GM08714 (cell line): Measurements from ENCODE around the gene ARHGAP26.

ENCODE experiments used
- H3K4me3 ChIP-seq: fragments of 200-500 bp; sonication (Bioruptor generic); 2 replicates; pipeline ENCODE4 v1.5.1; 2014; ENCODE audit warnings: mild to moderate bottlenecking, low read length, inconsistent platforms
- ZNF274 ChIP-seq: IDR thresholded peaks from 2 replicates; pipeline ENCODE4 v1.6.1; 2012; ENCODE audit warnings: mild to moderate bottlenecking, low read depth, low read length

Gene ARHGAP26

GRCh38 chr5:142863856-142864255 lies 93.7 kb downstream of the ARHGAP26 start:
- no peak for TF ChIP-seq ZNF274
- no peak overlapping the region for H3K4me3 ChIP-seq

DNA sequence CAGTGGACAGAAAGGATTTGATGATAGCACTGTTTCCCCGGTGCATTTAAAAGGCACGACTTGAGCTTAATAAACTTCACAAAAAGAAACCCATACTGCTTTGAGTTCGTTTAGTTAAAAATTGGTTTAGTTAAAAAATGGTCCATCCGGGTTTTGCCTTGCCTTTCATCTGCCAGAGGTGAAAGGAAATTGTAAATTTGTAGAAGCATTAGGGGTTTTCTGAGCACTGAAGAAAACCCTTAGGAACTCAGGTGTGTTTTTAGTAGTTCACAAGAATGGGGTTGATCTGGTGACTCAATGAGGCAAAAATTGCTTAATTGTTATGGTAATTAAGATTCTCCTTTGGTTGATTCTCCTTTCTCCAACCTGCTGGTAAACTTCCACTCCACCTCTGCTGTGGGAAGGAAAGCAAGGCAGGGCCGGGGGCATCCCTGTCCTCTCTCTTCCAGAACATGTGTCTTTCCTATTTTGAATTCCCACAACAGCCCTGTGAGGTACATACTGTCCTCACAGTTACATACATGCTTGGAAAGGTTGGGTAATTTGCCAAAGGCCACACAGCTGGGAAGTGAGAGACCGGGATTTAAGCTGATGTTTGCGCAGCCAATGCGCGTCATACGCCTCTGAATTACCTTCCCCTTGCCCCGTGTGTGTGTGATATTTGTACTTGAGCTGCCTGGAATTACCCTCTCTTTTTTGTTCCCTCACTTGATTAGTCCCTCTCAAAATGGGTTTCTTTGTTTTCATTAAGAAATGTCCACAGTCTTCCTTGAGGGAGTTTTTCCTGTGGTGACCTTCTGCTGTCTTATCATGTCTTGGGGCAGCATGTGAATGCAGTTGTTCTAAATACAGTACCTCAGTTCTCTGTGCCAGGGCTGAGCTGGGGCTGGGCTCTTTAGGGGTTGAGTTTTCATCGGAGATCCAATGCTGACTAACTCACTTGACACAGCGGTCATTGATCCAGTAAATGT lies 94.4 kb downstream of the ARHGAP26 start:
- no peak overlapping the region for H3K4me3 ChIP-seq
- TF ChIP-seq ZNF274 = no peak

DNA sequence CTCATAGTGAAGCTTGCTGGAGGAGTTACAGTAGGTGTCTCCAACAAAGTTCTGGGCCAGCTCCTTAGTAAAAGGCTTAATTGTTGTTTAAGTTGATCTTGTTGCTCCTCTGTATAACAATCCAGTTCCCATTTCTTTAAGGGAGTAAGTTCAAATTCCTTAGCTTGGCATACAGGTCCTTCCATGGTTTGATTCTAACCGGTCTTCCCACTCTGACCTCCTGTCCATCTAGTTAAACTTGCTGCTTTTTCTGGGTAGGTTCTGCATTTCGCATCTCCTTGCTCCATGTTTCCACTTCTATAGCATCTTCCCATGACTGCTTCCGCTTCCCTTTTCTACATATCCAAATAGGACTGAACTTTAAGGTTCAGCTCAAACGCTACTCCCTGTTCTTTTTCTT lies 95.5 kb downstream of the ARHGAP26 start:
- no peak for TF ChIP-seq ZNF274
- no peak overlapping the region for H3K4me3 ChIP-seq

- no peak overlapping the region for H3K4me3 ChIP-seq
- no peak for TF ChIP-seq ZNF274
Observed at GRCh38 chr5:142866563-142867275, 96.5 kb downstream of the ARHGAP26 start.

DNA sequence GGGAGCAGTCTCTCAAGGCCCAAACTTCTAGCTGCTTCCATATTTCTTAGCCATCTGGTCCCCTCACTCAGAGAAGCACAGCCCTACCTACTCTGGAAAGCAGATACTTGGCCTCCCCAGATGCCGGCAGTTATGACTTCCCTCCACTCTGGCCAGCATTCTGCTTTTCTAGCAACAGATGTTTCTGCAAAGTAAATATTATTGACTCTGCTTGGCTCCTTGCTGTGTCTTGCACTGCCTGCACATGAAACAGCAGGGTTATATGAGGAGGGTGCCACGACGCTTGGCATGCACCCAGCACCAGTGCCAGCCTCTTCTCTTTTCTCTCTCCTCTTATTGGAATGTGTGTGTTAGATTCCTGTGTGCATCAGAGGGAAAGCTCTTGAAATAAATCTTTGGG lies 99.7 kb downstream of the ARHGAP26 start:
- TF ChIP-seq ZNF274 = no peak
- H3K4me3 ChIP-seq = no peak overlapping the region

GRCh38 chr5:142870532-142871362 lies 100.6 kb downstream of the ARHGAP26 start:
- H3K4me3 ChIP-seq = no peak overlapping the region
- no peak for TF ChIP-seq ZNF274

DNA sequence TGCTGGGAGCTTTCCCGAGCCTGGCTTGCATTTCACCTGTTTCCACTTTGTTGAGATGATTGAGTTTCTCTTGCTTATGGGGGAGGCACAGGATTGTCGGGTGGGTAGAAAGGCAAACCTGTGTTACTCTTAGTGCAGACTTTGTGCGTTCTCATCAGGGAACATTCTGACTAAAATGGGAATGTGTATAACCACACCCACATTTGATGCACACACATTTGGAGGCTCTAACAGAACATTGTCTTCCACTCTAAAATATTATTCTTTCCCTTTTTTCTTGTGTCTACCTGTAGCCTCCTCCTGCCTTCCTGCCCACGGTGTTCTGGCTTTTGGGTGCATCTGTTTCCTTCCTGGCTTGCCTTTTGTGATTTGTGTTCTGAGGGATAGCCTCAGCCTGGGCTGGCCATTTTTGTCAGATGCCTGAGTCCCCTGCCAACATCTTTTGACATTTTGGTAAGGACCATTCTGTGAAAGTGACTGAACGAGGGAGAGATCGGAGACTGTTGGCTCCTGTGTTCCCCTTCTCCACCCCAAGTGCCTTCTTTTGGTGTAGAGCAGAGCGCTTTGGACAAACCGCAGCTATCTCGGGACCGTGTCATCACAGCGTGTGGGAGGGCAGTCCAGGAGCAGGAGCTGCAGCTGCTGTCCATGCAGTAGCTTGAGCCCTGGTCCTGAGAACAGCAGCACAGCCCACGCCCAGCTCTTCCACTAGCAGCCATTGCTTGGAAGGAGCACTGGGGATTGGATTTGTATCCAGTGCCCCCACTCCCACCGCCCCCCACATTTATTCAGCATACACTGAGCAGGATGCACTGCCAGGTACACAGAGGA lies 101.4 kb downstream of the ARHGAP26 start:
- no peak for TF ChIP-seq ZNF274
- no peak overlapping the region for H3K4me3 ChIP-seq

GRCh38 chr5:142872217-142872616 lies 102.0 kb downstream of the ARHGAP26 start:
- no peak for TF ChIP-seq ZNF274
- H3K4me3 ChIP-seq = no peak overlapping the region

GRCh38 chr5:142872795-142873194 lies 102.6 kb downstream of the ARHGAP26 start:
- H3K4me3 ChIP-seq = no peak overlapping the region
- TF ChIP-seq ZNF274 = no peak

GRCh38 chr5:142873831-142874230 lies 103.7 kb downstream of the ARHGAP26 start:
- TF ChIP-seq ZNF274 = no peak
- H3K4me3 ChIP-seq = no peak overlapping the region

GRCh38 chr5:142874540-142874939 lies 104.4 kb downstream of the ARHGAP26 start:
- no peak overlapping the region for H3K4me3 ChIP-seq
- no peak for TF ChIP-seq ZNF274

GRCh38 chr5:142875936-142876335 lies 105.8 kb downstream of the ARHGAP26 start:
- no peak for TF ChIP-seq ZNF274
- no peak overlapping the region for H3K4me3 ChIP-seq

GRCh38 chr5:142876817-142877216 lies 106.6 kb downstream of the ARHGAP26 start:
- H3K4me3 ChIP-seq = no peak overlapping the region
- TF ChIP-seq ZNF274 = no peak
